ENCODE data around the gene SEMA6D.

DNA sequence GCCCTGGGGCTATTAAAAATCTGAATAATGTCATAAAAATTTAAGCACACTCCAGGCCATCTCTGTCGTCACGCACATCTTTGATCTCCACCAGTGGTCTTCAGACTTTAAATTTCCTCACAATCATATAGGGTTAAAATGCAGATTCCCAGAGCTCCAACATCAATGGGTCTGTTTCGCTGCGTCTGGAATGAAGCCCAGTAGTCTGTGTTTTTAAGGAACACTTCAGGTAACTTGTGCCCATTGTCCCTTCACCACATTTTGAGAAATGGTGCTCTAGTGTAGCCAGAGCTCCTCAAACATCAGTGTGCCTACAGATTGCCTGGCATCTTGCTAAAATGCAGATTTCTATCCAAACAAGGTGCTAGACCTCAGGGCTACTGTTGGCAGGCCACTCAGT lies 9.8 kb downstream of the SEMA6D start:
- TF ChIP-seq, protein P1, sequence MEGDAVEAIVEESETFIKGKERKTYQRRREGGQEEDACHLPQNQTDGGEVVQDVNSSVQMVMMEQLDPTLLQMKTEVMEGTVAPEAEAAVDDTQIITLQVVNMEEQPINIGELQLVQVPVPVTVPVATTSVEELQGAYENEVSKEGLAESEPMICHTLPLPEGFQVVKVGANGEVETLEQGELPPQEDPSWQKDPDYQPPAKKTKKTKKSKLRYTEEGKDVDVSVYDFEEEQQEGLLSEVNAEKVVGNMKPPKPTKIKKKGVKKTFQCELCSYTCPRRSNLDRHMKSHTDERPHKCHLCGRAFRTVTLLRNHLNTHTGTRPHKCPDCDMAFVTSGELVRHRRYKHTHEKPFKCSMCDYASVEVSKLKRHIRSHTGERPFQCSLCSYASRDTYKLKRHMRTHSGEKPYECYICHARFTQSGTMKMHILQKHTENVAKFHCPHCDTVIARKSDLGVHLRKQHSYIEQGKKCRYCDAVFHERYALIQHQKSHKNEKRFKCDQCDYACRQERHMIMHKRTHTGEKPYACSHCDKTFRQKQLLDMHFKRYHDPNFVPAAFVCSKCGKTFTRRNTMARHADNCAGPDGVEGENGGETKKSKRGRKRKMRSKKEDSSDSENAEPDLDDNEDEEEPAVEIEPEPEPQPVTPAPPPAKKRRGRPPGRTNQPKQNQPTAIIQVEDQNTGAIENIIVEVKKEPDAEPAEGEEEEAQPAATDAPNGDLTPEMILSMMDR (IDR thresholded peaks at IDR 0.05): no peak
- TF ChIP-seq POLR2A (IDR thresholded peaks at IDR 0.05): no peak
- TF ChIP-seq POLR2AphosphoS5 (IDR thresholded peaks at IDR 0.05): no peak

All from suprapubic skin (tissue), 4 donors.